HG03432 (cell line): ENCODE measurements around the gene TF.
"Not testable (repeated sequence)": the region's sequence is repeated elsewhere in the genome, so short reads cannot be mapped to it uniquely, and the experiment has no call there.

Experiments used
- ATAC-seq: cut with Tn5 transposase; IDR thresholded peaks from one replicate; pipeline ENCODE4 v1.9.1; 2021; ENCODE audit warnings: mild to moderate bottlenecking, moderate library complexity; ENCODE audit not compliant: unreplicated experiment

The TF gene

DNA sequence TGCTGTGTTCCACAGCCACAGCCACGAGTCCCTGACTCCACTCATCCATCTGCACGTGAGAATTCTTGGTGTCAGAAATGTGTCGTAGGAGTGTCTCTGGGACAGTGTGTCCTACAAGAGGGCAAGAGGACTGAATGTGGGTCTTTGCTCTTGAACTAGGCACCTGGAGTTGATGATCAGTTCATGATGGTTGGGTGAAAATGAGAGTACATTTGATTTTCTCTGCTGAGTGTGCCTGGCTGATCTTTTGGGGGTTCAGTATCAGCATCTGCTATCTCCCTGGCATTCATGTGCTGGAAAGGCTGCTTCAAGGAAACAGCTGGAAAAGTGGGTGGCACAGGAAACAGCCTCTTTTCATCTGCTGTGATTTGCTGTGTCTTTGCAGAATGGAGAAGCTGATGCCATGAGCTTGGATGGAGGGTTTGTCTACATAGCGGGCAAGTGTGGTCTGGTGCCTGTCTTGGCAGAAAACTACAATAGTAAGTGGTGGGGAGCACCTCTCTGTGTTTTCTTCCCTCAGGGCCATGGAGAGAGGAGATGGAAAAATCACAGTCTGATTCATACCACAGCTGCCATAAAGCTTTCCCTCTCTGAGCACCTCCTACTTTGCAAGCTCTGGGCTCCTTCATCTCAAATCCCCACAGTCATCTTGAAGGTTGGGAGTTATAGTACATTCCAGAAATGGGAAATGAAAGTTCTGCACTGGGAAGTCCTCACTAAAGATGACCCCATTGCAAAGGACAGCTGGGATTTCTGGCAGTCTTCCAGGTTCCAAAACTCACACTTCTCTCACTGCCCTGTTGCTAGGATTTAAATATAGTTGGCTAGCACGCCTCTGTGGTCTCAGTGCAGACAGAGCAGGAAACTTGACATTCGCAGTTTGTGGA lies 17.8 kb downstream of the TF start:
- ATAC-seq: no peak

DNA sequence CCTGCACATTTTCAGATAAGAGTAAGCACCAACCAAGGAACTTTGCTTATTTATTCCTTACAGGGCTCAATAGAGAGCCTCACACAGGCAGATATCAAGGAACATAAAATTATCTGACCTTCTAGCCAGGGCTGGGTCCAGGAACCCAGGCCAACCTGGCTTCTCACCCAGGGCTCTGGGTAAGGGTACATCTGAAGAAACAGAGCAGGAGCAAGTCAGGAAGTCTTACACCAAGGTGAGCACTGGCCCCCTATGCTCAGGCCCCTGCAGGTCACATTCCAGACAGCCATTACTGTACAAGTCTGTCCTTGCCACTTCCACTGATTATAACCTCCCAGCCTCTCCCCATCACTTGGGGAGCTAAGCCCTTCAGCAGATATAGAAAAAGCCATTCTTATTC lies 19.1 kb downstream of the TF start:
- no peak for ATAC-seq

GRCh38 chr3:133767607-133768006 lies 21.4 kb downstream of the TF start:
- ATAC-seq: no peak

DNA sequence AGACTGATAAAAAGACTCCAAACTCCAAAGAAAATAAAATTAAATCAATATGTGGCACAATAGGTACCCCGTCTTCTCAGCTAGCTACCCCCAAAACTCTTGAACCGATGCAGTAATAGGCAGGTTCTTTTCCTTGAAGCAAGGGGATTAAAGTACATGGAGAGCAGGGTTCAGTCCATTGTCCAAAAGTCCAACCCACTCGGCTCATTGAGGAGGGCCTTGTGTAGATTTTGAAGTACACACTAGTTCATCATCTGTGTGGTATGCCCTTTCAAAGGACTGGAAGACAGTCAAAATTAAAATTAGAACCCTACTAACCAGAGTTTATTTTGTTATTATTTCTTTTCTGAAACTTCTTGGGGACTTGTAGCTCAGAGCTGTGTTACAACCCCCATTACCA lies 23.3 kb downstream of the TF start:
- no peak for ATAC-seq

- ATAC-seq: no peak
Observed at GRCh38 chr3:133773732-133774131, 27.5 kb downstream of the TF start.

DNA sequence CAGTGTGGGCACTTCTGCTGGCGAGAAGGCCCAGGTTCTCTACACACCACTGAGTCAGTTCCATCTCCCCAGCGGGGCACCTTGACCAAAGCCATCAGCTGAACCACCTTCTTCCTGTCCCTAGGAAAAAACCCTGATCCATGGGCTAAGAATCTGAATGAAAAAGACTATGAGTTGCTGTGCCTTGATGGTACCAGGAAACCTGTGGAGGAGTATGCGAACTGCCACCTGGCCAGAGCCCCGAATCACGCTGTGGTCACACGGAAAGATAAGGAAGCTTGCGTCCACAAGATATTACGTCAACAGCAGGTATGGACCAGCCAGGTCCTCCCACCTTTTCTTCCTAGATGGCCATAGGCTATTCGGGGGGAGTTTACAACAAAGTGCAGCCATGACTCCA lies 29.1 kb downstream of the TF start:
- no peak for ATAC-seq

DNA sequence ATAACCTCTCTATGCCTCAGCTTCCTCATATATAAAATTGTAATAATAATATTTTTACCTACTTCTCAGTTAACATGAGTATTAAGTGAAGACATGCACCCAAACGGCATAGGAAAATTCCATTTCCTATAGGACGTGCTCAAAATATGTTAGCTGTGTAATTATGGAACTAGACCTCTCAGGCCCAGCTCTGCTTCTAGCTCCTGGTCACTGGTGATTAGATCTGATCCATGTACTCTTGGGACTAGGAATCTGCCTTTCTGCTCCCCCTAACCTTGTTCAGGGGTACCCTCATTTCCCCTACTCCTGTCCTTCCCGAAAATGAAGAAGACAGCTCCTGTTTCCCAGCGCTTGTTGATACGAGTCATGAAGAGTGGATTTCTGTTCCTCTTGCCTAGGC lies 29.6 kb downstream of the TF start:
- no peak for ATAC-seq

DNA sequence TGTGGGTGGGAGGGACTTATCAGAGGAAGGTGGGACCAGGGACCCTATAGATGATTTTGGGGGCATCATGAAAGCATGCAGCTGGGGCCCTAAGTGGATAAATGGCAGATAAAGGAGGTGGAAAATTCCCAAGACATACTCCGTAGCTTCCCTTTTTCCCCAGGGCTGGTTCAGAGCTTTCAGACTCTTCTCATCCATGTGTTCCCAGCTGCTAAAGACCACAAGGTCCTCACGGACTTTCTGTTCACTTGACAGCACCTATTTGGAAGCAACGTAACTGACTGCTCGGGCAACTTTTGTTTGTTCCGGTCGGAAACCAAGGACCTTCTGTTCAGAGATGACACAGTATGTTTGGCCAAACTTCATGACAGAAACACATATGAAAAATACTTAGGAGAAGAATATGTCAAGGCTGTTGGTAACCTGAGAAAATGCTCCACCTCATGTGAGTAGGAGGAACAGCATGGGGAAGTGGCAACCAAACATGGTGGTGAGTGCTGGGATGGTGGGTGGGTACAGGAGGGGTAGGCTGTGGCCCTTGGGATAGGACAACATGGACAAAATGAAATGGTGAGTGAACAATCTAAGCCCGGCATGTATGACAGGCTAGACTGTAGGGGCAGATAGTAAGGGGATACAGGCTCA lies 30.7 kb downstream of the TF start:
- ATAC-seq: no peak

DNA sequence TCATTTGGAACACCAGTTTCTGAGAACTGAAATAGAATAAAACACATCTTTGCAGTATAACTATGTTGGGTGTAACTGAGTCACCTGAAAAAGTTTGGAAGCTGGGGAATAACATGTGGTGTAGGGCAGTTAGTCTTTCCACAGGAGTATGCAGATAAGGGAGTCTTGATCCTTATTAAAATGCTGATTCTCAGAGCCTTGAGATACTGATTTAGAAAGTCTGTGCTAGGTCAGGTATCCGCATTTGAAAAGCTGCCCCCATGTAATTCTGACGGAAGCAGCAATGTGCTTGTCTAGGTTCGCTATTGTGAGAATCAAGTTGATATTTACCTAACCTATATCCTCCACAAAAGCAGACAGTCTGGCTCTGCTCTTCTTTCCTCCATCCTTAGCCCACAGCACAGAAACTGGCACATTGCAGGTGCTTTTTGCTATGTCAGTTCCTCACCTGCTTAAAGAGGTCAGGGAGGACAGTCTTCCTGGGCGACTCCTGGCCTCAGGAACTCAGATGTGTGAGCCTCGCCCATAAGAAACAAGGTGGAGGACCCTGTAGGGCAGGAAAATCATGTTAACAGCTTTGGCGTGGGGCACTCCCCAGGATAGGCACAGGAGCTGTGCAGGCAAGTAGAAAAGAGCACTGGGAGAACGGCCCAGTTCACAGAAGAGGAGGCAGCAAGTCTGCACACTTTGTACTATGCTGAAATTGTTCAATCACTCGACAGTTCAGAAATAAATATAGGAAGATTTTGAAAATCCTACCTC lies 31.8 kb downstream of the TF start:
- no peak for ATAC-seq

DNA sequence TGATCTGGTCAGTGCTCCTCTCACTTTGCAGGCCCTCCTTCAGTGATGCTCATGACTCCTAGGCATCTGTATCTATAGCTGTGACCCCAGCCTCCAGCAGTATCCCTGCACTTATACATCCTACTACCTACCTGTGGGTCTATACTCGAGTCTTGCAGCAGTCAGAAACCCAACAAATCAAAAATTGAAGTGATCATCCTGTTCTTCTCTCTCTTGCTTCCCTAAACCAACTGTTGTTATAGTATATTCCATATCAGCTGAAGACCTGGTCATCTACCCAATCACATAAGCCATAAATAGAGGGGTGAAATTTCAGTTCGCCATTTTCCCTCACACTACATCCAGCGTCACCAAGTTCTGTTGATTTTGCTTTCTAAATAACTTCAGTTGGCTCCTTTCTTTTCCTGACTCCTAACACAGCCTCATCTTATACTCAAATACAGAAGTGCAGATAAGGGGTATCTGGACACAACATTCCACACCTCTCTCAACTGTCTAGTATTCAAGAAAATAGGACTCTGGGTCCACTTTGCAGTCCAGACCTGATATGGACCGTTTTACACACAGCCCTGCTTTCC lies 33.5 kb downstream of the TF start:
- no peak for ATAC-seq

- not testable (repeated sequence) for ATAC-seq
Observed at GRCh38 chr3:133780756-133781155, 34.6 kb downstream of the TF start.

DNA sequence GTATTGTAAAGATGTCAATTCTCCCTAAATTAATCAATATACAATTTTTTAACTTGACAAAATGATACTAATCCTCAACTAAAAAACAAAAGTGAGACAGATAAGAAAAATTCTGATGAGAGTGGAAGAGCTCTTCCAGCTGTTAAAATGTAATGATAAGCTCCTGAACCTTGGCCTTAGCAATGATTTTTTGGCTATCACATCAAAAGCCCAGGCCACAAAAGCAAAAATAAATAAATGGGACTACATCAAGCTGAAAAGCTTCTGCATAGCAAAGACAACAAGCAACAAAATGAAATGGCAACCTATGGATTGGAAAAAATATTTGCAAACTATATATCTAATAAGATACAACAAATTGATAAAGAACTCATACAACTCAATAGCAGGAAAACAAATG lies 35.4 kb downstream of the TF start:
- ATAC-seq: no peak

- no peak for ATAC-seq
Observed at GRCh38 chr3:133782454-133782853, 36.3 kb downstream of the TF start.

GRCh38 chr3:133783762-133784161 lies 37.6 kb downstream of the TF start:
- ATAC-seq: no peak

DNA sequence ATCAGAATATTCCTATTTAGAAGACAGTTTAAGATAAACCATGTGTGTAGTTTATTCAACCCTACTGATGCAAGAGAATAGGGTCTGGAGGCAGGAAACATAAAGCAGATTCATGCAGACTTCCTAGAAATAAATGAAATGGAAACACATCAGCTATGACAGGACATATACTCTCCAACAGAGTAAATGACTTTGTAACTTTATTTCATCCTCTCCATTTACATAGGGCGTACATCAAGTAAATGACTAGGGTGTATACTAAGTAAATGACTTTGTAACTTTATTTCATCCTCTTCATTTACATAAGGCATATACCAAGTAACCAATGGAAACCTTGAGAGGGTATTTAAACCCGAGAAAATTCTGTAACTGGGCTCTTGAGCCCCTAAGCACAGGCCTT lies 41.8 kb downstream of the TF start:
- no peak for ATAC-seq

DNA sequence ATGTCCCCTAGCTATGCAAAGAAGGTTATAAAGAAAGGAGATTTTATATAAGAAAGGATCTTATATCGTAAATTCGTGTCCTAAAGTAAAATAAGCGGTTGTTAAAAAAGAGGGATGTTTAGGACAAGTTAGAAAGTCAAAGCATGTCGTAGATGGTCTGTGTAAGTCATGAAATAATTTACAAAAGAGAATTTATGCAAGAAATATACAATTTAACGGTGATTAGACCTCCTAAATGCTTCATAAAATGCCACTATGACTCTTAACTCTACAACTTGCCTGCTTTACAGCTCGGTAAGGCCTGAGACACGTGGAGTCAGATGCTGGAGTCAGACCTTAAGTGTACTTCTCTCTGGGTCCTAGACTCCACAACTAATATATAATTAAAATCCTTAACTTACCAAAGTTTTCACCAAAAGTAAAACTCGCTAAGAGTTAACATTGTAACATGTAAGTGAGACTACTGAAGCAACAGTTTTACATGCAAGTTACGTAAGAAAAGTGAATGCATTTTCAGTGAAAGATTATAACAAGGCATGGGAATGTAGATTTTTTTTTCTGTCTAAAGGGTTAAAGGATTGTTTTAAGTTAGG lies 46.1 kb downstream of the TF start:
- ATAC-seq: no peak

DNA sequence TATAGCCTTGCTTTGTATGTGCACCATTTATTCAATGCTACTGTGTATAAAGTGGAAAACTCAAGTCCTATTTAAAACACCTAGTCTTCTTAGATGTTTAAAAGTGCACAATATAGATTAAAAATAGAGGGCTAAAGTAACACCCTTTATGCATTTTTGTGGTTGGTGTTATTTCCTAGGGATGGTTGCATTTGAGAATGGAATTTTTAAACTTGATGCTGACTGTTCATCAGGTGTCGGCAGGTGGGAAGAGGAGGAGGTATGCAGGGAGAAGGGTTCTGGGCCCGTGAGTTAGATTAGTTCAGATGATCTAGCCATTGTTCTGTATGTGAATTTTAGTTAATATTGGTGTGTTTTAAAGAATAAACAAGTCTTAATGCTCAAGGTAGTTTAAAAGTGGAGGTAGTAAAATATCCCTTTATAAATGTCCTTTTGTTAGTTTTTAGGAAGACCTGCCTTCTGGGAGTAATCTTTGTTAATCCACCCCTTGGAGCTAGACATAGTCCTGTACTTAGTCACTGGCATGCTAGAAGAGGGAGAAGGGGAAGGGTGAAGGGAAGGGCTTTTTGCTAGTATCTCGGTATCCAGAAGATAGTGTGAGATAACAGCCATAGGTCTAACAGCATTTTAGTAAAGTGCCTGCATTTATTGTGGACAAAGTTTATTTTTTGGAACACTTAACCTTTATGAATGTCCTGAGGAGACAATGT lies 51.4 kb downstream of the TF start:
- no peak for ATAC-seq

DNA sequence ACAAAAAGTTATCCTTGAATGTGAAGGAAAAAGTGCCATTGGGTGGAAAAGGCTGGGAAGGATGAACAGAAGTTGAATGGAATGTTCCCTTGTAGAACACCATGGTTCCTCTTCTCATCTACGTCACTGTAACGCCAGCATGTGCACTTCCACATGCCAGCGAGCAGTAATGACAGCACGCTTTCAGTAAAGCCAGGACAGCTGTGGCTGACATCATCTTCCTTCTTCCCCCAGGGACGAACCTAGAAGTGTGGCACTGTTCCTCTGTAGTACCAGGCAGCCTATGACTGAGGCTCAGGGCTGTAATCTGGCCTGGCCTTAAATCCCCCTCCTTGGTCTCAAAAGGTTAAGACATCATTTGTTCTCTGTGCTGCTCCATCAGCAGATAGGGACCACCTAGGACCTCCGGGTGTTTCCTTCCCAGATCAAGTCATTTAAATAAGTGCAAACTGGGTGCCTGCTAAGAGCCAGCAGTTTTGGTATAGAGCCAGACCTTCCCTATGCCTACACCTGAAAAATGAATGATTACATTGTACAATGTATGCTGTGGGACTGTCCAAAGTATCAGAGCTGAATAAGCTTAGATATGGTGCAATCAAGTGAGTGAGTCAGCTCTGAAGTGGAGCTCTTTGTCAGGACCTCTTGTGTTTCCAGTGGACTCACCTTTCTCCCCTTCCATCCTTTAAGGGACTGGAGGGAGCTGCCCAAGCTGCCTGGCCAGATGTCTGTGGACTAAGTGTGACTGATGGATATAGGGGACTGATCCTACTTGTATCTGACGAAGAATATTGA lies 53.8 kb downstream of the TF start:
- no peak for ATAC-seq

DNA sequence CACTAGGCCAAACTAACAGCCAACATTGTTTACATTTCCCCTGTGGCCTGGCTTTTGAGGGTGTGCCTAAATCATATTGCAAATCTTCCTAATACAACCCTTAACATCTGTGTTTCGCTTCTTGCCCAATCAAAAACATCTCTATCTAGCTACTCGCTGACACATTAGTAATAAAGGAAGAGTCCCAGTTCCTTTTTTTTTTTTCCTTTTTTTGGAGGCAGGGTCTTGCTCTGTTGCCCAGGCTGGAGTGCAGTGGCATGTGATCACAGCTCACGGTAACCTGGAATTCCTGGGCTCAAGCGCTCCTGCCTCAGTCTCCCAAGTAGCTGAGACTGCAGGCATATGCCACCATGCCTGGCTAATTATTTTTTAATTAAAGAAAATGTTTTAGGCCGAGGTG lies 57.3 kb downstream of the TF start:
- no peak for ATAC-seq

DNA sequence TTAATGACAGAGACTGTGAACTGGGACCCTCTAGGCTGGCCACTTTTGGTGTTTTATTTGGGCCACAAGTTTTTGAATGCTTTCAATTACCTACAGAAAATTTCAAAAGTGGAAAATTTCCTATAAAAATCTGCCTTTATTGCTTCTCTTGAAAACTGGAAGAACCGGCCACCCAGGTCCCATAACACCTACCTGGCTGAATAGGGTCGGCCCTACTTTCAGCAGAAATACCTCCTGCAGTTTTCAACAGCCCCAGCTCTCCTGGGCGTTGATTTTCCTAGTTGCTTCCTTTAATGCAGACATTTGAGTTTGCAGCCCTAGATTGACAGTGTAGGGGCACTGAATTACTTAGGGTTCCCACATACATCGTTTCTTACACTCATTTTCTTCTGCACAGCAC lies 58.7 kb downstream of the TF start:
- no peak for ATAC-seq
